ENCODE data around the gene SLC25A48.

Gene SLC25A48

DNA sequence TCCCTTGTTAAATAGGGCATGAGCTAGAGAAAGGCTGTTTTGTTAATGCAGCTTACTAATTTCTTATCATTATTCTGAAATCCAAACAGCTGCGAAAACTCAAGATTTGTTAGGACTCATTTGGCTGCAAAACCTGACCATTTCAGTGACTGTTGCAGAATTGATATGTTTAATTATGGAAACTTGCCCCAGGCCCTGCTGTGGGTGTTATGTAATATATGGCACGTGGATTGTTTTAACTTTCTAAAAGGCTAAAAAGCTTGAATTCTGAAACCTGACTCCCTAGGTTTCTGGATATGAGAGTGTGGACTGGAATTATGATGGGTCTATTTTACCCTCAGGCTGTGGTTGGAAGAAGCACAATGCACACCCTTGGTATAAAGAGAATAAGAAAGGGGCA is 56.8 kb downstream of the SLC25A48 start:
- ATAC-seq (ENCODE audit: insufficient read depth, low read depth) (no peak), DNase-seq (no peak)
- Histone ChIP-seq H3K27ac (ENCODE audit: low read length) (no peak overlapping the region), H3K9me3 (ENCODE audit: insufficient read depth, low read length, severe bottlenecking) (no peaks in the 10 kb centered on the region), H4K20me1 (ENCODE audit: insufficient read depth, low read length) (no peaks in the 10 kb centered on the region), H3K36me3 (ENCODE audit: insufficient read depth, low read length) (no peaks in the 10 kb centered on the region), H3K27me3 (ENCODE audit: insufficient read depth, low read length, poor library complexity) (peaks cover 20% of the 10 kb centered on the region), H3K4me2 (ENCODE audit: insufficient read depth, low read length) (no peak overlapping the region), H2AFZ (ENCODE audit: low read depth, low read length) (no peak overlapping the region), H3K9ac (ENCODE audit: low read depth, low read length) (no peak overlapping the region), H3K79me2 (ENCODE audit: insufficient read depth, low read length) (no peaks in the 10 kb centered on the region), H3K4me1 (ENCODE audit: insufficient read depth, low read length) (peaks cover 9% of the 10 kb centered on the region), H3K4me3 (ENCODE audit: low read depth in 1 of 2, low read length in 2 of 2) (no peak overlapping the region)
- TF ChIP-seq CTCF (IDR thresholded peaks at IDR 0.05; ENCODE audit: borderline replicate concordance, extremely low read depth, low read length, poor library complexity, severe bottlenecking) (no peak), EZH2 (IDR thresholded peaks at IDR 0.05; ENCODE audit: borderline replicate concordance, low read depth, low read length, severe bottlenecking) (no peak)

- H3K4me2 ChIP-seq (ENCODE audit: insufficient read depth, low read length): no peak overlapping the region
- H2AFZ ChIP-seq (ENCODE audit: low read depth, low read length): no peak overlapping the region
- no peak overlapping the region for H3K9ac ChIP-seq (ENCODE audit: low read depth, low read length)
- H3K9me3 ChIP-seq (ENCODE audit: insufficient read depth, low read length, severe bottlenecking): no peaks in the 10 kb centered on the region
- no peak overlapping the region for H3K27ac ChIP-seq (ENCODE audit: low read length)
- TF ChIP-seq EZH2 (IDR thresholded peaks at IDR 0.05; ENCODE audit: borderline replicate concordance, low read depth, low read length, severe bottlenecking) (no peak), CTCF (IDR thresholded peaks at IDR 0.05; ENCODE audit: borderline replicate concordance, extremely low read depth, low read length, poor library complexity, severe bottlenecking) (no peak)
- peaks cover 20% of the 10 kb centered on the region for H3K27me3 ChIP-seq (ENCODE audit: insufficient read depth, low read length, poor library complexity)
- ATAC-seq (ENCODE audit: insufficient read depth, low read depth) (no peak), DNase-seq (no peak)
- peaks cover 9% of the 10 kb centered on the region for H3K4me1 ChIP-seq (ENCODE audit: insufficient read depth, low read length)
- H3K36me3 ChIP-seq (ENCODE audit: insufficient read depth, low read length): no peaks in the 10 kb centered on the region
- no peaks in the 10 kb centered on the region for H3K79me2 ChIP-seq (ENCODE audit: insufficient read depth, low read length)
- no peak overlapping the region for H3K4me3 ChIP-seq (ENCODE audit: low read depth in 1 of 2, low read length in 2 of 2)
- no peaks in the 10 kb centered on the region for H4K20me1 ChIP-seq (ENCODE audit: insufficient read depth, low read length)
These were observed 57.3 kb downstream of the SLC25A48 start for GRCh38 chr5:135891791-135892190.

DNA sequence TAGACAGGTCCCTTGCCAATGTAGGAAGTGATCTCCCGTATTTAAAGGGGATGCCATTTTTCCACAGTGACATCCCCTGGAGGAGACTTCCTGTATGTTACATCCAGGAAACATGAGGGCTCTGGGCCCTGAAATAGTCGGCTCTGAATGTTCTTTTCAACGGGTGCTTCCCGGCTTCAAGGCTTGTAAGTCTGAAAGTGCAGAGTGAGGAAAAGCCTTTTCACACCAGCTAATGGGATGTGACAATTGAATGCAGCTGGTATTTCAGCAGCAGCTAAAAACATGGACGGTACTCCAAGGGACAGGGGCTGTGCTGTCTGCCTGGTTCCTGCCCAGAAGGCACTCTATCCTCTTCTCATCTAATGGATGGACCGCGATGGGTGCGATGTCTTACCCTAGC is 59.8 kb downstream of the SLC25A48 start:
- H3K9me3 ChIP-seq (ENCODE audit: insufficient read depth, low read length, severe bottlenecking): no peaks in the 10 kb centered on the region
- H3K27me3 ChIP-seq (ENCODE audit: insufficient read depth, low read length, poor library complexity): peaks cover 22% of the 10 kb centered on the region
- no peaks in the 10 kb centered on the region for H3K36me3 ChIP-seq (ENCODE audit: insufficient read depth, low read length)
- DNase-seq (no peak), ATAC-seq (ENCODE audit: insufficient read depth, low read depth) (no peak)
- no peak for TF ChIP-seq EZH2 (IDR thresholded peaks at IDR 0.05; ENCODE audit: borderline replicate concordance, low read depth, low read length, severe bottlenecking)
- no peak for TF ChIP-seq CTCF (IDR thresholded peaks at IDR 0.05; ENCODE audit: borderline replicate concordance, extremely low read depth, low read length, poor library complexity, severe bottlenecking)
- peaks cover 5% of the 10 kb centered on the region for H3K4me1 ChIP-seq (ENCODE audit: insufficient read depth, low read length)
- H3K27ac ChIP-seq (ENCODE audit: low read length): no peak overlapping the region
- H3K9ac ChIP-seq (ENCODE audit: low read depth, low read length): no peak overlapping the region
- no peak overlapping the region for H3K4me3 ChIP-seq (ENCODE audit: low read depth in 1 of 2, low read length in 2 of 2)
- no peaks in the 10 kb centered on the region for H3K79me2 ChIP-seq (ENCODE audit: insufficient read depth, low read length)
- no peaks in the 10 kb centered on the region for H4K20me1 ChIP-seq (ENCODE audit: insufficient read depth, low read length)
- no peak overlapping the region for H3K4me2 ChIP-seq (ENCODE audit: insufficient read depth, low read length)
- H2AFZ ChIP-seq (ENCODE audit: low read depth, low read length): no peak overlapping the region

DNA sequence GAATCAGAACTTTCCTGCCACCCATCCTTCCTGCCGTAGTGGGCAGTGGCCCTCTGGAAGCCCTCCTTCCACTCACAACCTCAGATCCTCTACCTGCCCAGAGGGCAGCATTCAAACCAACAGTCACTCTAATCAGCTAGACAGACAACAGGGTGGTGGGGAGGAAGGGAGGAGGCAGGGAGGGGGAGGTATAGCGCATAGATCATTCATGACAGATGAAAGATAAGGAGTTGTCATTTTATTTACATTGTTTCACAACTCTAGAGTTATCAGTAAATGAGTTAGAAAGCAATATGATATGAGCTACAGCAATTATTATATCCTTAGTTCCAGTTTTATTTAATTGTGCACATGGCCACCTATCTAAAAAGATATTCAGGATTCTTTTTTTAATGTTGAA is 60.3 kb downstream of the SLC25A48 start:
- ATAC-seq (ENCODE audit: insufficient read depth, low read depth) (no peak), DNase-seq (no peak)
- no peak overlapping the region for H3K4me2 ChIP-seq (ENCODE audit: insufficient read depth, low read length)
- TF ChIP-seq CTCF (IDR thresholded peaks at IDR 0.05; ENCODE audit: borderline replicate concordance, extremely low read depth, low read length, poor library complexity, severe bottlenecking) (no peak), EZH2 (IDR thresholded peaks at IDR 0.05; ENCODE audit: borderline replicate concordance, low read depth, low read length, severe bottlenecking) (no peak)
- H2AFZ ChIP-seq (ENCODE audit: low read depth, low read length): no peak overlapping the region
- no peaks in the 10 kb centered on the region for H3K36me3 ChIP-seq (ENCODE audit: insufficient read depth, low read length)
- H3K27ac ChIP-seq (ENCODE audit: low read length): no peak overlapping the region
- H4K20me1 ChIP-seq (ENCODE audit: insufficient read depth, low read length): no peaks in the 10 kb centered on the region
- peaks cover 5% of the 10 kb centered on the region for H3K4me1 ChIP-seq (ENCODE audit: insufficient read depth, low read length)
- no peaks in the 10 kb centered on the region for H3K9me3 ChIP-seq (ENCODE audit: insufficient read depth, low read length, severe bottlenecking)
- H3K79me2 ChIP-seq (ENCODE audit: insufficient read depth, low read length): no peaks in the 10 kb centered on the region
- H3K27me3 ChIP-seq (ENCODE audit: insufficient read depth, low read length, poor library complexity): peaks cover 27% of the 10 kb centered on the region
- no peak overlapping the region for H3K4me3 ChIP-seq (ENCODE audit: low read depth in 1 of 2, low read length in 2 of 2)
- H3K9ac ChIP-seq (ENCODE audit: low read depth, low read length): no peak overlapping the region
